B cell (primary cell): ENCODE results near the gene TRIM66. TPM values are rescaled to one million over a fixed set of nuclear protein-coding genes. Genes with fewer than 3 reads are reported as not detected.

Experiments
- ATAC-seq: fragments of 200-7000 bp; cut with Tn5 transposase; one replicate; pipeline ENCODE4 v1.10.0; 2021; ENCODE audit warnings: low read depth, mild to moderate bottlenecking, moderate number of reproducible peaks, moderate library complexity
- CTCF ChIA-PET: fragments of 350-600 bp; sonication (Branson Sonifier 250); formaldehyde crosslinking; loops from one replicate; lab custom pipeline; 2021; ENCODE audit warnings: antibody characterized with exemption, inconsistent platforms; lab: Charles Lee
- POLR2A ChIA-PET: fragments of 350-600 bp; sonication (Branson Sonifier 250); formaldehyde crosslinking; loops from one replicate; lab custom pipeline; 2021; ENCODE audit warnings: antibody characterized with exemption; lab: Charles Lee
- DNase-seq: peaks from one replicate; pipeline ENCODE4 v3.0.0; 2013
- H2AFZ ChIP-seq: 2 replicates; pipeline ENCODE4 v1.6.1; 2012; ENCODE audit warnings: mild to moderate bottlenecking, low read depth, low read length; ENCODE audit not compliant: insufficient read depth, poor library complexity, severe bottlenecking
- H3K27ac ChIP-seq, 2 donors: 1 replicate in 1 of 2; 2 replicates in 1 of 2; pipeline ENCODE4 v1.5.1; 2012 to 2013; ENCODE audit warnings: low read length in 2 of 2, mild to moderate bottlenecking in 2 of 2, moderate library complexity in 1 of 2
- H3K27me3 ChIP-seq, 4 experiments: fragments of 200-600 bp in 1 of 4; sonication (generic) in 1 of 4; replicated peaks in 1 of 4; 1 replicate in 2 of 4; 2 replicates in 2 of 4; pipeline versions ENCODE4 v1.6.1 to v1.7.0; 2013 to 2016; ENCODE audit warnings: low read length in 3 of 4, mild to moderate bottlenecking in 2 of 4, mixed read lengths in 1 of 4, moderate library complexity in 1 of 4; ENCODE audit not compliant: insufficient read depth in 4 of 4, control insufficient read depth in 3 of 4; ENCODE audit errors: control extremely low read depth in 1 of 4
- H3K36me3 ChIP-seq, 2 experiments: replicated peaks in 1 of 2; 1 replicate in 1 of 2; 2 replicates in 1 of 2; pipeline versions ENCODE4 v1.6.1 to v1.7.1; 2013; ENCODE audit warnings: low read length in 1 of 2; ENCODE audit not compliant: insufficient read depth in 2 of 2, control insufficient read depth in 1 of 2; ENCODE audit errors: control extremely low read depth in 1 of 2, extremely low read depth in 1 of 2
- H3K4me1 ChIP-seq, 2 donors: fragments of 200-600 bp in 1 of 2; sonication (generic) in 1 of 2; 1 replicate in 1 of 2; 2 replicates in 1 of 2; pipeline versions ENCODE4 v1.5.1 to v1.6.1; 2013 to 2017; ENCODE audit warnings: low read length in 2 of 2; ENCODE audit not compliant: control insufficient read depth in 2 of 2, insufficient read depth in 2 of 2
- H3K4me2 ChIP-seq: replicated peaks from 2 replicates; pipeline ENCODE3; 2012; ENCODE audit warnings: mild to moderate bottlenecking, low read depth, low read length; ENCODE audit not compliant: poor library complexity, severe bottlenecking
- H3K4me3 ChIP-seq, 5 experiments: fragments of 200-600 bp in 1 of 5; sonication (generic) in 1 of 5; 1 replicate in 3 of 5; 2 replicates in 2 of 5; pipeline versions ENCODE4 v1.5.1 to v1.7.0; 2011 to 2016; ENCODE audit warnings: low read length in 4 of 5, mild to moderate bottlenecking in 4 of 5, low read depth in 2 of 5, control low read depth in 1 of 5, moderate library complexity in 1 of 5; ENCODE audit not compliant: insufficient read depth in 1 of 5; ENCODE audit errors: control extremely low read depth in 1 of 5, extremely low read depth in 1 of 5
- H3K79me2 ChIP-seq: fragments of 200-600 bp; sonication (generic); one replicate; pipeline ENCODE4 v1.6.0; 2016; ENCODE audit warnings: low read length; ENCODE audit not compliant: control insufficient read depth, insufficient read depth
- H3K9ac ChIP-seq: fragments of 200-600 bp; sonication (generic); 2 replicates; pipeline ENCODE4 v1.6.1; 2017; ENCODE audit warnings: mild to moderate bottlenecking, low read length, moderate library complexity
- H3K9me3 ChIP-seq, 3 donors: one replicate each; pipeline versions ENCODE4 v1.6.1 to v1.7.1; 2013; ENCODE audit warnings: low read length in 2 of 3; ENCODE audit not compliant: control insufficient read depth in 2 of 3, insufficient read depth in 1 of 3; ENCODE audit errors: control extremely low read depth in 1 of 3
- H4K20me1 ChIP-seq: 2 replicates; pipeline ENCODE4 v1.6.0; 2012; ENCODE audit warnings: mild to moderate bottlenecking, low read length; ENCODE audit not compliant: insufficient read depth, control insufficient read depth, poor library complexity, severe bottlenecking
- H3K27ac Mint-ChIP-seq: one replicate; pipeline ENCODE4 v1.8.0; 2021; ENCODE audit warnings: mixed read lengths
- H3K27me3 Mint-ChIP-seq: one replicate; pipeline ENCODE4 v1.8.0; 2021; ENCODE audit warnings: mixed read lengths
- H3K4me1 Mint-ChIP-seq: one replicate; pipeline ENCODE4 v1.8.0; 2021; ENCODE audit warnings: mixed read lengths
- H3K4me3 Mint-ChIP-seq: one replicate; pipeline ENCODE4 v1.8.0; 2021; ENCODE audit warnings: mixed read lengths
- H3K9me3 Mint-ChIP-seq: one replicate; pipeline ENCODE4 v1.8.0; 2022; ENCODE audit warnings: mixed read lengths; ENCODE audit not compliant: insufficient read depth
- EZH2 ChIP-seq: IDR thresholded peaks from 2 replicates; pipeline ENCODE4 v1.6.1; 2012; ENCODE audit warnings: borderline replicate concordance, low read depth, mild to moderate bottlenecking, moderate library complexity, low read length; ENCODE audit not compliant: insufficient read depth, poor library complexity, severe bottlenecking
- WGBS: methylation state at CpG from one replicate; pipeline ENCODE4 v1.1.5; 2013; ENCODE audit warnings: missing lambda C conversion rate; ENCODE audit not compliant: insufficient coverage; 5-methylcytosine and 5-hydroxymethylcytosine counted together
- intact Hi-C: fragments of 100-400 bp; cut with micrococcal nuclease; formaldehyde crosslinking; loops from one replicate; pipeline ENCODE4 v1.10.0; 2022
- polyA plus RNA-seq: library from polyadenylated mRNA; depleted of rRNA; stranded (reverse); fragments of >200 nt; gene quantifications from 2 replicates; pipeline ENCODE4 v1.2.3, GENCODE V29; 2012
- total RNA-seq, 2 donors: library from RNA; stranded (reverse); fragments of 120-200 nt in 1 of 2; gene quantifications; 1 replicate in 1 of 2; 2 replicates in 1 of 2; pipeline versions ENCODE4 v1.2.3 to v1.2.4, GENCODE V29; 2013 to 2022
- TF ChIP-seq, protein P1 (sequence below): fragments of 200-600 bp; IDR thresholded peaks from one replicate; pipeline ENCODE4 v1.8.0; 2022; ENCODE audit warnings: antibody characterized with exemption, mild to moderate bottlenecking

TRIM66 gene
- total and polyA plus RNA-seq, 2 donors (not counting 1 experiment from before 2014, with no cell fraction given): 11.1 to 21.1 TPM

DNA sequence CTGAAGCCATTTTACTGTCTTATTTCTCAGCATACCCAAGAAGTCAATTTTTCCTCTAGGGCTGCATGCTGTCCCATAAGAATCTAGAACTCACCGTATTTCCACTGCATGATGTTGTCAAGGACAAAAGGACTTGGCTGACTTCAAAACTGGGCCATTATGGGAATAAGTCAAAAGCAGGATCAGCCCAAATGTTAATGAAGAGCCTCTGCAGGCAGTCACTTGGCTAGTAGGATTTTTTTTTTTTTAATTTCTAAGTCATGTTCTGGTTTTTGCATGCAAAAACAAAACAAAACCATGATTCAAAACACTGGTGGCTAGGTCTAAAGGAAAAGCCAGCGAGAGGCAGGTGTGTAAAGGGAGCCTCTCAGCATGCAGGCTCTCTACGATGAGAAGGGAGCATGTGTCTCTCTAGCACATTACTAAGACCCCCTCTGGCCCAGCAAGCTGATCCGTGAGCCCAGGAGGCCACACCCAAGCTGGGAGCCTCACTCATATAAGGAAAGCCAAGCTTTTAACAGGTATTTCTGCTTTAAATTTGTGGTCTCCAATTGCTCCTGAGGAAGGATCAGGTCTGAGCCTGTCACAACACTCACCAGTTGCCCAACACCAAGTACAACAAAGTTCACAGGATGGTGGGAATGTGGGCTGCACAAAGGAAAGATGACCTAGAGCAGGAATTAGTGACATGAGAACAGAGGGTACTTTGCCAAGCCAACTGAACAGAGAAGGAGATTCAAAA lies 67.0 kb downstream of the TRIM66 start:
- 96% methylated on average over 3 of the region's 4 CpGs for WGBS
- TF ChIP-seq, protein P1, sequence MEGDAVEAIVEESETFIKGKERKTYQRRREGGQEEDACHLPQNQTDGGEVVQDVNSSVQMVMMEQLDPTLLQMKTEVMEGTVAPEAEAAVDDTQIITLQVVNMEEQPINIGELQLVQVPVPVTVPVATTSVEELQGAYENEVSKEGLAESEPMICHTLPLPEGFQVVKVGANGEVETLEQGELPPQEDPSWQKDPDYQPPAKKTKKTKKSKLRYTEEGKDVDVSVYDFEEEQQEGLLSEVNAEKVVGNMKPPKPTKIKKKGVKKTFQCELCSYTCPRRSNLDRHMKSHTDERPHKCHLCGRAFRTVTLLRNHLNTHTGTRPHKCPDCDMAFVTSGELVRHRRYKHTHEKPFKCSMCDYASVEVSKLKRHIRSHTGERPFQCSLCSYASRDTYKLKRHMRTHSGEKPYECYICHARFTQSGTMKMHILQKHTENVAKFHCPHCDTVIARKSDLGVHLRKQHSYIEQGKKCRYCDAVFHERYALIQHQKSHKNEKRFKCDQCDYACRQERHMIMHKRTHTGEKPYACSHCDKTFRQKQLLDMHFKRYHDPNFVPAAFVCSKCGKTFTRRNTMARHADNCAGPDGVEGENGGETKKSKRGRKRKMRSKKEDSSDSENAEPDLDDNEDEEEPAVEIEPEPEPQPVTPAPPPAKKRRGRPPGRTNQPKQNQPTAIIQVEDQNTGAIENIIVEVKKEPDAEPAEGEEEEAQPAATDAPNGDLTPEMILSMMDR: no peak
- TF ChIP-seq EZH2: no peak
- no peaks in the 10 kb centered on the region for H3K4me1 ChIP-seq
- no peak for ATAC-seq
- H3K4me1 Mint-ChIP-seq: no peaks in the 10 kb centered on the region
- H3K36me3 ChIP-seq: peaks cover 0 to 25% of the 10 kb centered on the region in 2 experiments
- no peaks in the 10 kb centered on the region for H4K20me1 ChIP-seq
- no peak overlapping the region for H3K9ac ChIP-seq
- no peak overlapping the region for H3K4me3 Mint-ChIP-seq
- no peaks in the 10 kb centered on the region for H3K27me3 Mint-ChIP-seq
- no peak for DNase-seq
- no peak overlapping the region for H3K27ac ChIP-seq
- no peaks in the 10 kb centered on the region for H3K9me3 ChIP-seq
- CTCF ChIA-PET: no interaction called here
- H3K79me2 ChIP-seq: no peaks in the 10 kb centered on the region
- H3K4me2 ChIP-seq: no peak overlapping the region
- no peak overlapping the region for H2AFZ ChIP-seq
- H3K27me3 ChIP-seq: no peaks in the 10 kb centered on the region
- no peak overlapping the region for H3K4me3 ChIP-seq
- POLR2A ChIA-PET: no interaction called here
- no peak overlapping the region for H3K27ac Mint-ChIP-seq
- intact Hi-C loops: no loop called here
- no peaks in the 10 kb centered on the region for H3K9me3 Mint-ChIP-seq

DNA sequence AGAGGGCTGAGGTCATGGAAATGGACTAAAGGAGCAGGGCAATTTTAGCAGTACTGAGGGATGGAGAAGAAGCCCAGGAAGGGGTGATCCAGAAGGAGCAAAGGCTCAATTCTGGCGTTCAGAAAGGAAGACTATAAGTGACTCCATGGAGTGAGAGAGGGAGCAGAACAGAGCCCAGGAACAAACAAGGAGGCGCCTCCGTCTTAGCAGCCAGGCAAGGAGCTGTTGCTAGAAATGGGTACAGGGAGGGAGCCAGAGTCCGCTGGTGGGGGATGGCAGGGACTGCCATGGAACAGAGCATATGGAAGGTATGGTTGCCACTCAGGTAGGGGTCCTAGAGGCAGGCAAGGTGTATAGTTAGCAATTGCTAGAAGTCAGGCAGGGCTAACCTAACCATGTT lies 68.0 kb downstream of the TRIM66 start:
- H3K4me3 Mint-ChIP-seq: no peak overlapping the region
- H3K9me3 ChIP-seq: no peaks in the 10 kb centered on the region
- H2AFZ ChIP-seq: no peak overlapping the region
- no peak overlapping the region for H3K4me2 ChIP-seq
- no peaks in the 10 kb centered on the region for H3K79me2 ChIP-seq
- no peaks in the 10 kb centered on the region for H3K27me3 Mint-ChIP-seq
- no peak for ATAC-seq
- POLR2A ChIA-PET: no interaction called here
- H3K27ac Mint-ChIP-seq: no peak overlapping the region
- H3K27me3 ChIP-seq: no peaks in the 10 kb centered on the region
- no peak overlapping the region for H3K4me3 ChIP-seq
- CTCF ChIA-PET: no interaction called here
- H3K9me3 Mint-ChIP-seq: no peaks in the 10 kb centered on the region
- no peaks in the 10 kb centered on the region for H3K4me1 ChIP-seq
- TF ChIP-seq EZH2: no peak
- TF ChIP-seq, protein P1: no peak
- intact Hi-C loops: no loop called here
- H3K9ac ChIP-seq: no peak overlapping the region
- H4K20me1 ChIP-seq: no peaks in the 10 kb centered on the region
- H3K4me1 Mint-ChIP-seq: no peaks in the 10 kb centered on the region
- WGBS: 95% methylated on average over 4 of the region's 4 CpGs
- no peak overlapping the region for H3K27ac ChIP-seq
- H3K36me3 ChIP-seq: peaks cover 0 to 23% of the 10 kb centered on the region in 2 experiments
- no peak for DNase-seq
